GM19351 (cell line): ENCODE results near the gene EML1.
"Not testable (repeated sequence)": the region's sequence is repeated elsewhere in the genome, so short reads cannot be mapped to it uniquely, and the experiment has no call there.

Experiments
- ATAC-seq: cut with Tn5 transposase; IDR thresholded peaks from one replicate; pipeline ENCODE4 v1.9.1; 2021; ENCODE audit warnings: mild to moderate bottlenecking, moderate library complexity; ENCODE audit not compliant: unreplicated experiment

EML1 gene

GRCh38 chr14:99930420-99931274 is 137.4 kb downstream of the EML1 start:
- ATAC-seq, result peak; percentile 91

GRCh38 chr14:99931308-99931707 is 138.1 kb downstream of the EML1 start:
- no peak for ATAC-seq

DNA sequence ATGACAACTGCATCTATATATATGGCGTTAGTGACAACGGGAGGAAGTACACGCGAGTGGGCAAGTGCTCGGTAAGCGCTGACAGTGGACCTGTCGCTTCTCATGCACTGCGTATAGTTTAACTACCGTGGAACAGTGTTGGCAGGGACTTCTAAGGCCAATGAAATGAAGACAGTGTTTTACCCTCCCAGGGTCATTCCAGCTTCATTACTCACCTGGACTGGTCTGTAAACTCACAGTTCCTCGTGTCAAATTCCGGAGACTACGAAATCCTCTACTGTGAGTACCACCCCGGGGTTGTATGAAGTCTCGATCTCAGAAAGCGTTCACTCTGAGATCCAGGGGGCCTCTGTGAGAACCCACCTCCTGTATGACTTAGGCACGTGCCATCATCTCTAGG is 142.8 kb downstream of the EML1 start:
- no peak for ATAC-seq

DNA sequence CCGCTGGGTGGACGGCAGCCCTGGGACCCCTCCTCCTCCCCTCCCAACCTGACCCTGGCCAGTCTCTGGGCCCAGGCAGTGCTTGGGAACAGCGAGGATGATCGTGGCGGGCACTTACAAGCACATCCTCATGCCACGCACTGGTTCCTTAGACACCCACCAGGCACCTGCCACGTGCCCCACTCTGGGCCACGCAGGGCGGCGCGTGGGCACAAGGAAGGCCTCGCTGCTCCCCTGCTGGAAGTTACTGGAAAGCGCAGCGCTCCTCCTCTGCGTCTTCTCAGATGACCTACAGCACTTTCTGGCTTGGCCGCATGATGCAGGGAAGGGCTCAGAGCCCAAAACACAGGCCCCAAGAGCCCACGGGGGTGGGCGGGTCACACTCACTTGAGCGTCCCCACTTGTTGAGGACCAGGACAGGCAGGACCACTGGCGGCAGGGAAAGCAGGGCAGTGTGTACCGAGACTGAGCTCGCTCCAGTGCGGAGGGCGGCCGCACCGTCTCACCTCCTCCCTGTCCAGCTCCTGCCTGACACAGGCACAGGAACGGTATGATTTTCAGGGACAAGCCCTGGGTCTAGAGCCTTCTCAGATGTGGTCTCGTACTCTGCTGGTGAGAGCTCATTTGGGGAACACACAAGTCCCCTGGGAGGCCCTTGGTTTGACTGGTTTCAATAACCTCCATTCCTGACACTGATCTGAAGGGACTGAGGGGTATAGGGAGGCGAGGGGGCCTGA is 143.7 kb downstream of the EML1 start:
- peak; percentile 87 for ATAC-seq

- peak; percentile 21 for ATAC-seq
Observed at GRCh38 chr14:99937475-99938244, 144.4 kb downstream of the EML1 start.

GRCh38 chr14:99938376-99938775 is 145.2 kb downstream of the EML1 start:
- ATAC-seq, result no peak

DNA sequence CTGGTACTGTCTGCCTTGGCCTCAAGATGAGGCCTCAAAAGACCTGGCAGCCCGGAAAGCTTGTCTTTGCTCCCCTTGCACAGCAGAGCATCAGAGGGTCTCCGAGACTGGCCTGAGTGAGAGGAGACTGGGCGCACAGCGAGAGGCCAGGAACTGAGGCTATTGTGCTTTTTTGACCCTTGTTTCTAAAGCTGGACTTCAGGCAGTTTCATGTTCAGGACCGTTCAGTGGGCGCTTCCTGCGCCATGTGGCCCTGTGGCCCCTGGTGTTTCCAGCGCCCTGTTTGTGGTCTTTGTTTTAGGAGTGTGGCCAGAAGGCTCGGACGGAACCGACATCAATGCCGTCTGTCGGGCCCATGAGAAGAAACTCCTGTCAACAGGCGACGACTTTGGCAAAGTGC is 145.7 kb downstream of the EML1 start:
- no peak for ATAC-seq

- ATAC-seq, result no peak
Observed at GRCh38 chr14:99939421-99939820, 146.2 kb downstream of the EML1 start.

DNA sequence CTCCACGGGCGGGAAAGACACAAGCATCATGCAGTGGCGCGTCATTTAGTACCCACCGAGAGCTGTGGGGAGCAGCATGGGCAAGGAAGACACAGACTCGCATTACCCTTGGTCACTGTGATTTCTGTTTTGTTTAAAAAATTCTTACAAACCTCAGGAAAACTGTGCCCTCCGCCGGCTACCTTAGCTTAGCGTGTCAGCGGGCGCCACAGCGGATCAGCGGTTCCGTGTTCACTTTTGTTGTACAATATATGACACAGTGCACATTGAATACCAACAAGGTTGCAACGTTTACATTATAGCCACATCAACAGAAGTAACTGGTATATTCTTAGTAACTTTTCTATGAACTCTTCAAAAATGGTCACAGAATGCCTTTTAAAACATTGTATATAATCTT is 146.9 kb downstream of the EML1 start:
- no peak for ATAC-seq

GRCh38 chr14:99941211-99941610 is 148.0 kb downstream of the EML1 start:
- no peak for ATAC-seq

DNA sequence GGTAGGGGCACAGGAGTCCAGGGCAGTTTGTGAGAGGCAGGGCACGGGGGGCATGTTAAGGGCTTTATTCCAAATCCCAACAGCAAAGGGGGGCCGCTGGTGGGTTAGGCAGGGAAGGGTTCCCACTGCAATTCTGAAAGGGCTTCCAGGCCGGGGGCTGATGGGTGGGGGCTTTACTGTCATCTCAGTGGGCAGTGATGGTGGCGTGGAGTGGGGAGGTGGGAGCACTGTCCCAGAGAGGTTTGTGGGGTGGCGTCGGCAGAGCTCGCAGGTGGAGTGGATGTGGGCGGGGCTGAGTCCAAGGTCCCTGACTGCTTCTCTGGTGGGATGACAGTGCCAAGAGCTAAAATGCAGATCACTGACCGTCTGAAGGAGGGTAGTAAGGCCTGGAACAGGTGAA is 150.4 kb downstream of the EML1 start:
- ATAC-seq, result no peak

GRCh38 chr14:99944241-99944651 is 151.0 kb downstream of the EML1 start:
- ATAC-seq, result no peak

- peak; percentile 78 for ATAC-seq
Observed at GRCh38 chr14:99945732-99946651, 152.8 kb downstream of the EML1 start.

DNA sequence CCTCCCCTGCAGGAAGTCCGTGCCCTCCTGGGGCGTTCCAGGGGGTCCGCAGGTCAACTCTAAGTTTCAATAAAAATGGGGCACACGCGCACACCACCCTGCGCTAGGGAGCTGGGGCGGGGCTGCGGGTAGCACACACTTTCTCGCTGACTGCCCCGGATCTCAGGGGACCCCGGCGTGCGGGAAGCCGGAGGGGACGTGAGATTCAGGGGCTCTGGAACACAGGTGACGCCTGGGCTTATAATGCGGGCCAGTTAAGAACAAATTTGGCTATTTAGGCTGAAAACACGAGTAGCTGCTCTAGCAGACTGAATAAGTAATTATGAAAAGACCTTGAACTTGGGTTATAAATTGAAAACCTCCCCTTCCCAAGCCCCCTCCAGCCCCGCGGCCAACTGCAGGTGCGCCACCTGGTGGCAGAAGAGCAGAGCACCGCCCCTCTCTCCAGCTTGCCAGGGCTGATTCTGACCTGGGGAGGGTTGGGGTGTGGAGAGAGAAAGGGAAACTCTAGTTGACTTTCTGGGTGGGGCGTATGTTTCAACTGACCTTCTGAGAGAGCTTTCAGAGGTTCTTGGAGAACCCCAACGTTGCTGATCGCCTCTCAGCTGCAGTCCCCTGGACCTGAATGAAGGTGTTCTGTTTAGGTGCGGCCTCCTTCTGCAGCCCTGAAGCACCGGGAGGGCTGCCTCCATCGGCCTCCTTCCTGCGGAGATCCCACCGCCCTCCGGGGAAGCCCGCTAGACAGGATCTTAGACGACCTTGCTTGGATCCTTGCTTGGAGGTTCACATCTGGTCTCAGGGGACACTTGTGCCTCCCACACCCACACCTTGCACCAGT is 153.7 kb downstream of the EML1 start:
- peak; percentile 71 for ATAC-seq

- ATAC-seq, result no peak
Observed at GRCh38 chr14:99947695-99948094, 154.5 kb downstream of the EML1 start.

DNA sequence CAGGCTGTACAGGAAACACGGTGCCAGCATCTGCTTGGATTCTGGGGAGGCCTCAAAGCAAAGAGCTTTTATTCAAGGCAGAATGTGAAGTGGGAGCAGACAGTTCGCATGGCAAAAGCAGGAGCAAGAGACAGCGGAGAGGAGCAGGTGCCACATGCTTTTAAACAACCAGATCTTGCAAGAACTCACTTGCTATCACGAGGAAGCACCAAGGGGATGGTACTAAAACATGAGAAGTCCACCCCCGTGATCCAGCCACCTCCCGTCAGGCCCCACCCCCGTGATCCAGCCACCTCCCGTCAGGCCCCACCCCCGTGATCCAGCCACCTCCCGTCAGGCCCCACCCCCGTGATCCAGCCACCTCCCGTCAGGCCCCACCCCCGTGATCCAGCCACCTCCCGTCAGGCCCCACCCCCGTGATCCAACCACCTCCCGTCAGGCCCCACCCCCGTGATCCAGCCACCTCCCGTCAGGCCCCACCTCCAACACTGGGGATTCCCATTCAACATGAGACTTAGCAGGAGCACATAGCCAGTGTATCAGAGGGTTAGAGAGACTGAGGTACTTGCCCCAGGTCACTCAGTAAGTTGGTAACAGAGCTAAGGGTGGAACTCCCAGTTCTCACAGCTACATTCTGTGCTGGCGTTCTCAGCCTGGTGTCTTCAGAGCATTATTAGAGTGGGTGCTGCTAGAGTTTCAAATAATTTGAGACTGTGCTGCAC is 156.0 kb downstream of the EML1 start:
- not testable (repeated sequence) for ATAC-seq

GRCh38 chr14:99950181-99950580 is 157.0 kb downstream of the EML1 start:
- no peak for ATAC-seq

- no peak for ATAC-seq
Observed at GRCh38 chr14:99951085-99951484, 157.9 kb downstream of the EML1 start.

DNA sequence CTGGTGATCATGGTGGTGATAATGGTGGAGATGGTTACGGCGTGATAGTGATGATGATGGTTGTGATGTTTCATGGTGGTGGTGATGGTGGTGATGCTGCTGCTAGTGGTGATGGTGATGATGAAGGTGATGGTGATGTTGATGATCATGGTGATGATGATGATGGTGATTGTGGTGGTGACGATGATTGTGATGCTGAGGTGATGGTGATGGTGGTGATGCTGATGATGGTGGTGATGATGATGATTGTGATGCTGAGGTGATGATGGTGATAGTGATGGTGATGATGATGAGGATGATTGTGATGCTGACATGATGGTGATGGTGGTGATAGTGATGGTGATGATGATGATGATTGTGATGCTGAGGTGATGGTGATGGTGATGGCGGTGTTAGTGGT is 158.8 kb downstream of the EML1 start:
- no peak for ATAC-seq
